ENCODE measurements around the gene CD226.

DNA sequence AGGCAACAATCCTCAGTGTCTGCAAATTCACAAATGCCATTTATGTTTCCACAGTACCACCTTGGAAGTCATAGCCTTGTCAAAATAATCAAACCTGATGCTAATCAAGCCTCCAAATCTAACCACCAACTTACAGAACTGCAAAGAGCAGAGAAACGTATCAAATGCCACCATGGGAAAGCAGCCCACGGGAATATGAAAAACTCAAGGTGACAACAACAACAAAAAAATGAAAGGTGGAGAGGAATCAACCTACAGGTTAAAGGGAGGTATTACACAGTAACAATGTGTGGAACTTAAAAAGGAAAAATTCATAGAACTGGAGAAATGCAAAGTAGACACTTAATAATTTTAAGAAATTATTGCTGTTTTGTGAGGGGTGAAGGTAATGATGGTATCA lies 46.7 kb downstream of the CD226 start:
- TF ChIP-seq POLR2A (IDR thresholded peaks at IDR 0.05; ENCODE audit: low read depth, low read length), result no peak
- no peak for TF ChIP-seq POLR2AphosphoS5 (IDR thresholded peaks at IDR 0.05; ENCODE audit: low read depth, low read length)
